Measurements from ENCODE around the gene INTS12.

GRCh38 chr4:105657117-105657765 is 51.2 kb downstream of the INTS12 start:
- TF ChIP-seq POLR2A (IDR thresholded peaks at IDR 0.05; ENCODE audit: low read depth, low read length) = no peak
- TF ChIP-seq ATF2 (IDR thresholded peaks at IDR 0.05; ENCODE audit: low read length) = no peak
